Fibroblast of lung (primary cell): ENCODE measurements around the gene PDSS2. TPM values are rescaled to one million over a fixed set of nuclear protein-coding genes. Genes with fewer than 3 reads are reported as not detected.

Experiments used
- DNase-seq, 2 donors: peaks; one replicate each; pipeline versions ENCODE4 v3.0.0 to v3.0.0-alpha.2; 2010; ENCODE audit warnings: low read depth in 2 of 2
- H2AFZ ChIP-seq: 2 replicates; pipeline ENCODE4 v1.5.1; 2012; ENCODE audit warnings: low read length, control low read depth, inconsistent platforms
- H3K27ac ChIP-seq: 2 replicates; pipeline ENCODE4 v1.5.1; 2011; ENCODE audit warnings: low read length, control low read depth; ENCODE audit not compliant: insufficient read depth
- H3K27me3 ChIP-seq: 2 replicates; pipeline ENCODE4 v1.5.1; 2011; ENCODE audit warnings: mild to moderate bottlenecking, low read length; ENCODE audit not compliant: control insufficient read depth, insufficient read depth
- H3K36me3 ChIP-seq: 2 replicates; pipeline ENCODE4 v1.5.1; 2011; ENCODE audit warnings: low read length; ENCODE audit not compliant: control insufficient read depth, insufficient read depth
- H3K4me1 ChIP-seq: 2 replicates; pipeline ENCODE4 v1.5.1; 2011; ENCODE audit warnings: low read length; ENCODE audit not compliant: control insufficient read depth, insufficient read depth; ENCODE audit errors: extremely low read depth
- H3K4me2 ChIP-seq: 2 replicates; pipeline ENCODE4 v1.5.1; 2011; ENCODE audit warnings: low read length, control low read depth; ENCODE audit not compliant: insufficient read depth; ENCODE audit errors: extremely low read depth
- H3K4me3 ChIP-seq, 4 experiments: fragments of 200-600 bp in 1 of 4; sonication (generic) in 1 of 4; replicated peaks in 1 of 4; 2 replicates each; pipeline ENCODE4 v1.5.1; 2011 to 2016; ENCODE audit warnings: low read length in 4 of 4, low read depth in 3 of 4, mild to moderate bottlenecking in 3 of 4, control low read depth in 2 of 4, inconsistent platforms in 1 of 4, mixed read lengths in 1 of 4; ENCODE audit not compliant: insufficient read depth in 1 of 4; ENCODE audit errors: control extremely low read depth in 1 of 4
- H3K79me2 ChIP-seq: 2 replicates; pipeline ENCODE4 v1.5.1; 2012; ENCODE audit warnings: mild to moderate bottlenecking, low read length, inconsistent platforms; ENCODE audit not compliant: control insufficient read depth, insufficient read depth
- H3K9ac ChIP-seq: 2 replicates; pipeline ENCODE4 v1.5.1; 2011; ENCODE audit warnings: mild to moderate bottlenecking, low read length, control low read depth; ENCODE audit not compliant: insufficient read depth
- H3K9me3 ChIP-seq: 2 replicates; pipeline ENCODE4 v1.5.1; 2012; ENCODE audit warnings: low read depth, low read length; ENCODE audit not compliant: control insufficient read depth, insufficient read depth
- H4K20me1 ChIP-seq: 2 replicates; pipeline ENCODE4 v1.5.1; 2011; ENCODE audit warnings: low read length; ENCODE audit not compliant: control insufficient read depth, insufficient read depth; ENCODE audit errors: extremely low read depth
- EZH2 ChIP-seq: IDR thresholded peaks from 2 replicates; pipeline ENCODE4 v1.5.1; 2012; ENCODE audit warnings: low read length, control low read depth, mild to moderate bottlenecking; ENCODE audit errors: missing control alignments
- polyA plus RNA-seq, 2 donors: library from polyadenylated mRNA; depleted of rRNA in 1 of 2; stranded (reverse) in 1 of 2; unstranded in 1 of 2; fragments of >200 nt; gene quantifications; 2 replicates each; pipeline ENCODE4 v1.2.1, GENCODE V29; 2011 to 2012; ENCODE audit warnings: missing spikeins in 1 of 2
- total RNA-seq: library from RNA; depleted of rRNA; stranded (reverse); fragments of >200 nt; gene quantifications from 2 replicates; pipeline ENCODE4 v1.2.1, GENCODE V29; 2014
- TF ChIP-seq, protein P1 (sequence below), 2 donors: IDR thresholded peaks in 1 of 2; conservative IDR thresholded peaks in 1 of 2; 1 replicate in 1 of 2; 2 replicates in 1 of 2; pipeline ENCODE4 v1.5.1; 2011 to 2012; ENCODE audit warnings: low read length in 2 of 2, control low read depth in 1 of 2, inconsistent platforms in 1 of 2, low read depth in 1 of 2, mild to moderate bottlenecking in 1 of 2

The PDSS2 gene
- total and polyA plus RNA-seq, 2 donors (not counting 1 experiment from before 2014, with no cell fraction given) = 12.1 to 13.8 TPM

DNA sequence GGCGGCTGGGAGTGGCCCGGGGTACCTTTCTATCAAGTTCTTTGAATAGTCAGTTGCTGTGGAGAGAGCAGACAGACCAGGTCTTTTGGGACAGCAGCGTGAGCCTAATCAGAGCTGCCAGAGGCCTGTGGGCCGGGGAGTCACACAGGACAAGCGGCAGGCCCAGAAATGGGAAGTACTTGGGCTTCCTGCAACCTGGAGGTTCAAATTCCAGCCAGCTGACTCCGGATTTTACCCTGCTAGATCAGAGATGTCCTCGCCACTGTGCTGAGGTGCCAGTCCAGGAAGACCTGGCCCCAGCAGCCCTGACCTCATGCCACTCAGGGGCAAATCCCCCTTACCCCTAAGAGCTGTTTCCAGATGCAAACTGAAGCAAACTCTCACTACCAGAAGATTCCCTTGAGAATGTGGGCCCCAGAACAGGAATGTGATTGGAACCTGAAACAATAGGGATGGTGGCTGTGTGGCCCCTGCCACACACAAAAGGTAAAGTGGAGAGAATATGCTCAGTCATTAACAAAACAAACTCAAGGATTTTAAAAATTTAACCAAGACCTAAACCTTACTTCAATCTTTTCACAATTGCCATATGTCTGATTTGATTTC lies 353.8 kb downstream of the PDSS2 start:
- H3K27ac ChIP-seq = no peak overlapping the region
- H3K36me3 ChIP-seq = no peaks in the 10 kb centered on the region
- DNase-seq = no peak
- no peak overlapping the region for H3K4me2 ChIP-seq
- H3K27me3 ChIP-seq = no peaks in the 10 kb centered on the region
- H3K4me3 ChIP-seq = no peak overlapping the region
- no peak overlapping the region for H3K9ac ChIP-seq
- TF ChIP-seq, protein P1, sequence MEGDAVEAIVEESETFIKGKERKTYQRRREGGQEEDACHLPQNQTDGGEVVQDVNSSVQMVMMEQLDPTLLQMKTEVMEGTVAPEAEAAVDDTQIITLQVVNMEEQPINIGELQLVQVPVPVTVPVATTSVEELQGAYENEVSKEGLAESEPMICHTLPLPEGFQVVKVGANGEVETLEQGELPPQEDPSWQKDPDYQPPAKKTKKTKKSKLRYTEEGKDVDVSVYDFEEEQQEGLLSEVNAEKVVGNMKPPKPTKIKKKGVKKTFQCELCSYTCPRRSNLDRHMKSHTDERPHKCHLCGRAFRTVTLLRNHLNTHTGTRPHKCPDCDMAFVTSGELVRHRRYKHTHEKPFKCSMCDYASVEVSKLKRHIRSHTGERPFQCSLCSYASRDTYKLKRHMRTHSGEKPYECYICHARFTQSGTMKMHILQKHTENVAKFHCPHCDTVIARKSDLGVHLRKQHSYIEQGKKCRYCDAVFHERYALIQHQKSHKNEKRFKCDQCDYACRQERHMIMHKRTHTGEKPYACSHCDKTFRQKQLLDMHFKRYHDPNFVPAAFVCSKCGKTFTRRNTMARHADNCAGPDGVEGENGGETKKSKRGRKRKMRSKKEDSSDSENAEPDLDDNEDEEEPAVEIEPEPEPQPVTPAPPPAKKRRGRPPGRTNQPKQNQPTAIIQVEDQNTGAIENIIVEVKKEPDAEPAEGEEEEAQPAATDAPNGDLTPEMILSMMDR (conservative IDR thresholded peaks at IDR 0.05 in 1 of 2, IDR thresholded peaks at IDR 0.05 in 1 of 2; ENCODE audit: low read depth in 1 of 2, low read length in 2 of 2) = no peak
- no peak for TF ChIP-seq EZH2
- no peaks in the 10 kb centered on the region for H3K79me2 ChIP-seq
- H3K9me3 ChIP-seq = no peaks in the 10 kb centered on the region
- no peaks in the 10 kb centered on the region for H4K20me1 ChIP-seq
- H2AFZ ChIP-seq = no peak overlapping the region
- no peaks in the 10 kb centered on the region for H3K4me1 ChIP-seq

DNA sequence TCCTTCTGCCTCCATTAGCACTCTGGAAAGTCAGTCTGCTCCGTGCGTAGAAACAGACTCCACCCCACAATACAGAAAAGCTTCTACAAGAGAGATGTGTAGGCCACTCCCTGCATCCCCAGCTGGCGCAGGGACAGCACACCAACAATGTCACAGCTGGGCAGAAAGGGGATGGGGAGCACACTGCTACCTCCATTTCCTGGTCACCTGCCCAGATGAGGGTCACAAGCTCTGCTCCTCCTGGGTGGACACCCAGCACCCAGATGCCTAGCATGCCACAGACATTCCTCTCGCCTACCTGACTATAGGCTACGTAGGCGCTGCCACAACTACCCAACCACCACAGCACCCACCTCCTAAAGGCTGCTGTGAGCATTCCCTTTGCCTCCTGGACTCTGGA lies 356.3 kb downstream of the PDSS2 start:
- no peak overlapping the region for H3K4me2 ChIP-seq
- no peaks in the 10 kb centered on the region for H3K4me1 ChIP-seq
- H3K27ac ChIP-seq = no peak overlapping the region
- no peak for DNase-seq
- H4K20me1 ChIP-seq = no peaks in the 10 kb centered on the region
- H3K4me3 ChIP-seq = no peak overlapping the region
- no peak overlapping the region for H3K9ac ChIP-seq
- H3K79me2 ChIP-seq = no peaks in the 10 kb centered on the region
- H2AFZ ChIP-seq = no peak overlapping the region
- H3K36me3 ChIP-seq = no peaks in the 10 kb centered on the region
- no peaks in the 10 kb centered on the region for H3K9me3 ChIP-seq
- no peaks in the 10 kb centered on the region for H3K27me3 ChIP-seq
- TF ChIP-seq, protein P1 (conservative IDR thresholded peaks at IDR 0.05 in 1 of 2, IDR thresholded peaks at IDR 0.05 in 1 of 2; ENCODE audit: low read depth in 1 of 2, low read length in 2 of 2) = no peak
- no peak for TF ChIP-seq EZH2

Other genes starting within 250 kb of the PDSS2 start
- gene SOBP, start 30.6 kb upstream of the PDSS2 start, total RNA-seq = 5.6 and 6.3 TPM in 2 replicates
- 2.3 and 2.7 TPM in 2 replicates for gene SOBP, start 30.6 kb upstream of the PDSS2 start, polyA plus RNA-seq